B cell (primary cell): ENCODE measurements around the gene ANLN. TPM values are rescaled to one million over a fixed set of nuclear protein-coding genes. Genes with fewer than 3 reads are reported as not detected.

Experiments
- ATAC-seq: fragments of 200-7000 bp; cut with Tn5 transposase; one replicate; pipeline ENCODE4 v1.10.0; 2021; ENCODE audit warnings: low read depth, mild to moderate bottlenecking, moderate number of reproducible peaks, moderate library complexity
- CTCF ChIA-PET: fragments of 350-600 bp; sonication (Branson Sonifier 250); formaldehyde crosslinking; loops from one replicate; lab custom pipeline; 2021; ENCODE audit warnings: antibody characterized with exemption, inconsistent platforms; lab: Charles Lee
- POLR2A ChIA-PET: fragments of 350-600 bp; sonication (Branson Sonifier 250); formaldehyde crosslinking; loops from one replicate; lab custom pipeline; 2021; ENCODE audit warnings: antibody characterized with exemption; lab: Charles Lee
- DNase-seq: peaks from one replicate; pipeline ENCODE4 v3.0.0; 2013
- H2AFZ ChIP-seq: 2 replicates; pipeline ENCODE4 v1.6.1; 2012; ENCODE audit warnings: mild to moderate bottlenecking, low read depth, low read length; ENCODE audit not compliant: insufficient read depth, poor library complexity, severe bottlenecking
- H3K27ac ChIP-seq, 2 donors: 1 replicate in 1 of 2; 2 replicates in 1 of 2; pipeline ENCODE4 v1.5.1; 2012 to 2013; ENCODE audit warnings: low read length in 2 of 2, mild to moderate bottlenecking in 2 of 2, moderate library complexity in 1 of 2
- H3K27me3 ChIP-seq, 4 experiments: fragments of 200-600 bp in 1 of 4; sonication (generic) in 1 of 4; replicated peaks in 1 of 4; 1 replicate in 2 of 4; 2 replicates in 2 of 4; pipeline versions ENCODE4 v1.6.1 to v1.7.0; 2013 to 2016; ENCODE audit warnings: low read length in 3 of 4, mild to moderate bottlenecking in 2 of 4, mixed read lengths in 1 of 4, moderate library complexity in 1 of 4; ENCODE audit not compliant: insufficient read depth in 4 of 4, control insufficient read depth in 3 of 4; ENCODE audit errors: control extremely low read depth in 1 of 4
- H3K36me3 ChIP-seq, 2 experiments: replicated peaks in 1 of 2; 1 replicate in 1 of 2; 2 replicates in 1 of 2; pipeline versions ENCODE4 v1.6.1 to v1.7.1; 2013; ENCODE audit warnings: low read length in 1 of 2; ENCODE audit not compliant: insufficient read depth in 2 of 2, control insufficient read depth in 1 of 2; ENCODE audit errors: control extremely low read depth in 1 of 2, extremely low read depth in 1 of 2
- H3K4me1 ChIP-seq, 2 donors: fragments of 200-600 bp in 1 of 2; sonication (generic) in 1 of 2; 1 replicate in 1 of 2; 2 replicates in 1 of 2; pipeline versions ENCODE4 v1.5.1 to v1.6.1; 2013 to 2017; ENCODE audit warnings: low read length in 2 of 2; ENCODE audit not compliant: control insufficient read depth in 2 of 2, insufficient read depth in 2 of 2
- H3K4me2 ChIP-seq: replicated peaks from 2 replicates; pipeline ENCODE3; 2012; ENCODE audit warnings: mild to moderate bottlenecking, low read depth, low read length; ENCODE audit not compliant: poor library complexity, severe bottlenecking
- H3K4me3 ChIP-seq, 5 experiments: fragments of 200-600 bp in 1 of 5; sonication (generic) in 1 of 5; 1 replicate in 3 of 5; 2 replicates in 2 of 5; pipeline versions ENCODE4 v1.5.1 to v1.7.0; 2011 to 2016; ENCODE audit warnings: low read length in 4 of 5, mild to moderate bottlenecking in 4 of 5, low read depth in 2 of 5, control low read depth in 1 of 5, moderate library complexity in 1 of 5; ENCODE audit not compliant: insufficient read depth in 1 of 5; ENCODE audit errors: control extremely low read depth in 1 of 5, extremely low read depth in 1 of 5
- H3K79me2 ChIP-seq: fragments of 200-600 bp; sonication (generic); one replicate; pipeline ENCODE4 v1.6.0; 2016; ENCODE audit warnings: low read length; ENCODE audit not compliant: control insufficient read depth, insufficient read depth
- H3K9ac ChIP-seq: fragments of 200-600 bp; sonication (generic); 2 replicates; pipeline ENCODE4 v1.6.1; 2017; ENCODE audit warnings: mild to moderate bottlenecking, low read length, moderate library complexity
- H3K9me3 ChIP-seq, 3 donors: one replicate each; pipeline versions ENCODE4 v1.6.1 to v1.7.1; 2013; ENCODE audit warnings: low read length in 2 of 3; ENCODE audit not compliant: control insufficient read depth in 2 of 3, insufficient read depth in 1 of 3; ENCODE audit errors: control extremely low read depth in 1 of 3
- H4K20me1 ChIP-seq: 2 replicates; pipeline ENCODE4 v1.6.0; 2012; ENCODE audit warnings: mild to moderate bottlenecking, low read length; ENCODE audit not compliant: insufficient read depth, control insufficient read depth, poor library complexity, severe bottlenecking
- H3K27ac Mint-ChIP-seq: one replicate; pipeline ENCODE4 v1.8.0; 2021; ENCODE audit warnings: mixed read lengths
- H3K27me3 Mint-ChIP-seq: one replicate; pipeline ENCODE4 v1.8.0; 2021; ENCODE audit warnings: mixed read lengths
- H3K4me1 Mint-ChIP-seq: one replicate; pipeline ENCODE4 v1.8.0; 2021; ENCODE audit warnings: mixed read lengths
- H3K4me3 Mint-ChIP-seq: one replicate; pipeline ENCODE4 v1.8.0; 2021; ENCODE audit warnings: mixed read lengths
- H3K9me3 Mint-ChIP-seq: one replicate; pipeline ENCODE4 v1.8.0; 2022; ENCODE audit warnings: mixed read lengths; ENCODE audit not compliant: insufficient read depth
- CTCF ChIP-seq: fragments of 200-600 bp; IDR thresholded peaks from one replicate; pipeline ENCODE4 v1.8.0; 2022; ENCODE audit warnings: antibody characterized with exemption, mild to moderate bottlenecking
- EZH2 ChIP-seq: IDR thresholded peaks from 2 replicates; pipeline ENCODE4 v1.6.1; 2012; ENCODE audit warnings: borderline replicate concordance, low read depth, mild to moderate bottlenecking, moderate library complexity, low read length; ENCODE audit not compliant: insufficient read depth, poor library complexity, severe bottlenecking
- WGBS: methylation state at CpG from one replicate; pipeline ENCODE4 v1.1.5; 2013; ENCODE audit warnings: missing lambda C conversion rate; ENCODE audit not compliant: insufficient coverage; 5-methylcytosine and 5-hydroxymethylcytosine counted together
- intact Hi-C: fragments of 100-400 bp; cut with micrococcal nuclease; formaldehyde crosslinking; loops from one replicate; pipeline ENCODE4 v1.10.0; 2022
- polyA plus RNA-seq: library from polyadenylated mRNA; depleted of rRNA; stranded (reverse); fragments of >200 nt; gene quantifications from 2 replicates; pipeline ENCODE4 v1.2.3, GENCODE V29; 2012
- total RNA-seq, 2 donors: library from RNA; stranded (reverse); fragments of 120-200 nt in 1 of 2; gene quantifications; 1 replicate in 1 of 2; 2 replicates in 1 of 2; pipeline versions ENCODE4 v1.2.3 to v1.2.4, GENCODE V29; 2013 to 2022

The ANLN gene
- total and polyA plus RNA-seq, 2 donors (not counting 1 experiment from before 2014, with no cell fraction given), result 0.19 to 0.32 TPM

GRCh38 chr7:36366005-36366717 is 23.5 kb upstream of the ANLN start:
- Histone ChIP-seq H4K20me1 (no peaks in the 10 kb centered on the region), H3K9me3 (no peaks in the 10 kb centered on the region), H2AFZ (peak overlapping the region; percentile 82), H3K79me2 (no peaks in the 10 kb centered on the region), H3K4me2 (peak overlapping the region; percentile 92), H3K27ac (peak overlapping the region in 1 of 2 donors; percentile 76), H3K27me3 (peaks cover 0 to 2% (median 1%) of the 10 kb centered on the region in 4 experiments), H3K4me1 (peaks cover 3 to 8% of the 10 kb centered on the region in 2 donors), H3K9ac (peak overlapping the region; percentile 78), H3K36me3 (no peaks in the 10 kb centered on the region), H3K4me3 (peak overlapping the region; percentile 17 to 70 (median 60))
- intact Hi-C loops, result loop anchor here (2.0 to 10.0 kb wide), 5 partner anchors 564 to 1813 kb away; partner anchors contain the start of genes DPY19L1, HERPUD2, SEPTIN7 and STARD3NL
- no peaks in the 10 kb centered on the region for H3K9me3 Mint-ChIP-seq
- CTCF ChIA-PET, result interaction anchor here (0.6 to 1.6 kb wide), 6 partner anchors 8 to 46 kb away, joined by 3 to 7 read pairs (median 4); no protein-coding TSS in a partner anchor
- TF ChIP-seq CTCF (no peak), EZH2 (no peak)
- H3K4me3 Mint-ChIP-seq, result peak overlapping the region; percentile 88
- peaks cover 4% of the 10 kb centered on the region for H3K27me3 Mint-ChIP-seq
- H3K27ac Mint-ChIP-seq, result no peak overlapping the region
- peaks cover 8% of the 10 kb centered on the region for H3K4me1 Mint-ChIP-seq
- ATAC-seq (no peak), DNase-seq (no peak)
- 100% methylated on average over 1 of the region's 12 CpGs for WGBS
- POLR2A ChIA-PET, result interaction anchor here (1.4 kb wide), 1 partner anchor 8 kb away, joined by 4 read pairs; no protein-coding TSS in a partner anchor
